ENCODE results near the gene DVL1. TPM values are rescaled to one million over a fixed set of nuclear protein-coding genes. Genes with fewer than 3 reads are reported as not detected.

Gene DVL1
- total and polyA plus RNA-seq, 2 of the 13 experiments (the other 11 are each of a cell fraction or from before 2014, with no cell fraction given) = 30.8 to 60.4 TPM

DNA sequence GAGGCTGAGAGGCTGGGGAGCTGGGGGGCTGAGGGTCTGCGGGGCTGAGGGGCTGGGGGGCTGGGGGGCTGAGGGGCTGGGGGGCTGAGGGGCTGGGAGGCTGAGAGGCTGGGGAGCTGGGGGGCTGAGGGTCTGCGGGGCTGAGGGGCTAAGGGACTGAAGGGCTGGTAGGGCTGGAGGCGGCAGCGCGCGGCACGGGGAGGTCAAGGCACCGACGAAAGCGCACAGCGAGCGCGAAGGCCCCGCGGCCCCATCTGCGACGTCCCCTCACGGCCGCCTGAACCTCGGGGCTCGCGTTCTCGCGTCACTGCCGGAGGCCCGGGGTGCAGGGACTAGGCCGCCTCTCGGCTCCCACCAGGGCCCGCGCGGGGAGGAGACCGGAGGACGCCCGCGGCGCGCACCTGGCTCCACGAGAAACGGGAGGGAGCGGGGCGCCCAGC, 25.1 kb downstream of the DVL1 start (continued):
- TF ChIP-seq, protein P1, sequence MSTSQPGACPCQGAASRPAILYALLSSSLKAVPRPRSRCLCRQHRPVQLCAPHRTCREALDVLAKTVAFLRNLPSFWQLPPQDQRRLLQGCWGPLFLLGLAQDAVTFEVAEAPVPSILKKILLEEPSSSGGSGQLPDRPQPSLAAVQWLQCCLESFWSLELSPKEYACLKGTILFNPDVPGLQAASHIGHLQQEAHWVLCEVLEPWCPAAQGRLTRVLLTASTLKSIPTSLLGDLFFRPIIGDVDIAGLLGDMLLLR (CRISPR knock-in tag; IDR thresholded peaks at IDR 0.05) = 0 out of 2 replicates have a peak, but pooled peaks have one; percentile 7
- peak; percentile 16; the same call in 1 of the 2 replicates for TF ChIP-seq CHCHD3 (CRISPR knock-in tag; IDR thresholded peaks at IDR 0.05)
- TF ChIP-seq PCBP1 (IDR thresholded peaks at IDR 0.05; ENCODE audit: borderline replicate concordance, low read depth, low read length) = 0 out of 2 replicates have a peak, but pooled peaks have one; percentile 33
- TF ChIP-seq RAD21 (CRISPR knock-in tag; IDR thresholded peaks at IDR 0.05) = 0 out of 2 replicates have a peak, but pooled peaks have one; percentile 18
- TF ChIP-seq FOXO1 (CRISPR knock-in tag; IDR thresholded peaks at IDR 0.05) = 0 out of 2 replicates have a peak, but pooled peaks have one; percentile 18
- TF ChIP-seq CBFB (CRISPR knock-in tag; IDR thresholded peaks at IDR 0.05) = 0 out of 2 replicates have a peak, but pooled peaks have one; percentile 12
- TF ChIP-seq, protein P2, sequence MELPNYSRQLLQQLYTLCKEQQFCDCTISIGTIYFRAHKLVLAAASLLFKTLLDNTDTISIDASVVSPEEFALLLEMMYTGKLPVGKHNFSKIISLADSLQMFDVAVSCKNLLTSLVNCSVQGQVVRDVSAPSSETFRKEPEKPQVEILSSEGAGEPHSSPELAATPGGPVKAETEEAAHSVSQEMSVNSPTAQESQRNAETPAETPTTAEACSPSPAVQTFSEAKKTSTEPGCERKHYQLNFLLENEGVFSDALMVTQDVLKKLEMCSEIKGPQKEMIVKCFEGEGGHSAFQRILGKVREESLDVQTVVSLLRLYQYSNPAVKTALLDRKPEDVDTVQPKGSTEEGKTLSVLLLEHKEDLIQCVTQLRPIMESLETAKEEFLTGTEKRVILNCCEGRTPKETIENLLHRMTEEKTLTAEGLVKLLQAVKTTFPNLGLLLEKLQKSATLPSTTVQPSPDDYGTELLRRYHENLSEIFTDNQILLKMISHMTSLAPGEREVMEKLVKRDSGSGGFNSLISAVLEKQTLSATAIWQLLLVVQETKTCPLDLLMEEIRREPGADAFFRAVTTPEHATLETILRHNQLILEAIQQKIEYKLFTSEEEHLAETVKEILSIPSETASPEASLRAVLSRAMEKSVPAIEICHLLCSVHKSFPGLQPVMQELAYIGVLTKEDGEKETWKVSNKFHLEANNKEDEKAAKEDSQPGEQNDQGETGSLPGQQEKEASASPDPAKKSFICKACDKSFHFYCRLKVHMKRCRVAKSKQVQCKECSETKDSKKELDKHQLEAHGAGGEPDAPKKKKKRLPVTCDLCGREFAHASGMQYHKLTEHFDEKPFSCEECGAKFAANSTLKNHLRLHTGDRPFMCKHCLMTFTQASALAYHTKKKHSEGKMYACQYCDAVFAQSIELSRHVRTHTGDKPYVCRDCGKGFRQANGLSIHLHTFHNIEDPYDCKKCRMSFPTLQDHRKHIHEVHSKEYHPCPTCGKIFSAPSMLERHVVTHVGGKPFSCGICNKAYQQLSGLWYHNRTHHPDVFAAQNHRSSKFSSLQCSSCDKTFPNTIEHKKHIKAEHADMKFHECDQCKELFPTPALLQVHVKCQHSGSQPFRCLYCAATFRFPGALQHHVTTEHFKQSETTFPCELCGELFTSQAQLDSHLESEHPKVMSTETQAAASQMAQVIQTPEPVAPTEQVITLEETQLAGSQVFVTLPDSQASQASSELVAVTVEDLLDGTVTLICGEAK (IDR thresholded peaks at IDR 0.05) = no peak
- TF ChIP-seq, protein P2 (CRISPR knock-in tag; IDR thresholded peaks at IDR 0.05) = 0 out of 2 replicates have a peak, but pooled peaks have one; percentile 17

Measured in HepG2 (cell line).